Fibroblast of skin of scalp (primary cell): ENCODE data around the gene LAMC1.
"Not testable (repeated sequence)": the region's sequence is repeated elsewhere in the genome, so short reads cannot be mapped to it uniquely, and the experiment has no call there.

Experiments
- DNase-seq: peaks from one replicate; pipeline ENCODE4 v3.0.0-alpha.2; 2013

LAMC1 gene

GRCh38 chr1:183106746-183107145, 83.5 kb downstream of the LAMC1 start:
- no peak for DNase-seq

- no peak for DNase-seq
Observed at GRCh38 chr1:183110326-183110880, 87.2 kb downstream of the LAMC1 start.

- DNase-seq, result no peak
Observed at GRCh38 chr1:183114441-183114840, 91.2 kb downstream of the LAMC1 start.

DNA sequence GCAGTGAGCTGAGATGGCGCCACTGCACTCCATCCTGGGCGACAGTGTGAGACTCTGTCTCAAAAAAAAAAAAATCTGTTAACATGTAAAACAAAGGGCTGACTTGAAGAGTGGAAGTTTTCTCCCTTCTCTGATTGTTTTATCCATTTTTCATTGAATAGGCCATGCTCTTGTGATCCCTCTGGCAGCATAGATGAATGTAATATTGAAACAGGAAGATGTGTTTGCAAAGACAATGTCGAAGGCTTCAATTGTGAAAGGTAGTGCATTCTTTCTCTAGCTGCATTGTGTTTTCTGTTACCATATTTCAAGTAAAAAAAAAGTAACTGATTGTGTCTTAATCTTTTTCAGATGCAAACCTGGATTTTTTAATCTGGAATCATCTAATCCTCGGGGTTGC, 93.2 kb downstream of the LAMC1 start:
- DNase-seq, result no peak

- no peak for DNase-seq
Observed at GRCh38 chr1:183121609-183122008, 98.4 kb downstream of the LAMC1 start.

DNA sequence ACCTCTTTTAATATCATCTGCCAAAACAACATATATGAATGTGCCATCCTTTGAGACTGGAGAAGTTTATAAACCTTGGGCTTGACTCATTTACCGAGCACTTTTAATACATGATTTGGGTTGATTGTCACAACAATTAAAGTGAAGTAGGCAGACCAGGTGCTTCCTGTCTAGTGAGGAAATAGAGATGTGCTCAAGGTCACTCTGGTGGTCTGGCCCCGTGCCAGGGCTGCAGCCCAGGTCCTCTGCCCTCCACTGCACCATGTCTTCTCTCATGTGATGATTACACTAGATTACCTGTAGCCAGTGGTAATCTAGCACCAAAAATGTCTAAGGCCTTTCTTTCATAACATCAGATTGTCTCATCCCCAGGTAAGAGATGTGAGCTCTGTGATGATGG, 101.0 kb downstream of the LAMC1 start:
- DNase-seq, result no peak

- DNase-seq, result no peak
Observed at GRCh38 chr1:183125279-183125999, 102.2 kb downstream of the LAMC1 start.

- no peak for DNase-seq
Observed at GRCh38 chr1:183126000-183126366, 102.8 kb downstream of the LAMC1 start.

DNA sequence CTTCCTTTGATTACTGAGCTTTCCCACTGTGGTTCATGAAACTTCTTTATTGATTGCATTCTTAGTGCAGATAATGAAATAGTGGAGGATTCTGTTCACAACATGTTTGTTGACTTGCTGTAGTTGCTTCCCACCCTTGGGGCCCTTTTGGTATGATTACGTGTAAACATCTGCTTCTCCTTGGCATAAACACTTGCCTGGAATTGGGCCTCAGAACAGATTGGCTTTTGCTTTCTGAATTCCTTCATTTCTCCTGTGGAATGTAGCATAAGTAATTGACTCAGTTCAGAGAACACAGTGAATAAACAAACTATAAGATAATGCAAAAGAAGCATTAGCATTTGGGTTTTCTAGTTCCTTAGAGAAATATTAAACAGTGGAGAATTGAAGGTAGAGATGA, 103.3 kb downstream of the LAMC1 start:
- DNase-seq, result no peak

DNA sequence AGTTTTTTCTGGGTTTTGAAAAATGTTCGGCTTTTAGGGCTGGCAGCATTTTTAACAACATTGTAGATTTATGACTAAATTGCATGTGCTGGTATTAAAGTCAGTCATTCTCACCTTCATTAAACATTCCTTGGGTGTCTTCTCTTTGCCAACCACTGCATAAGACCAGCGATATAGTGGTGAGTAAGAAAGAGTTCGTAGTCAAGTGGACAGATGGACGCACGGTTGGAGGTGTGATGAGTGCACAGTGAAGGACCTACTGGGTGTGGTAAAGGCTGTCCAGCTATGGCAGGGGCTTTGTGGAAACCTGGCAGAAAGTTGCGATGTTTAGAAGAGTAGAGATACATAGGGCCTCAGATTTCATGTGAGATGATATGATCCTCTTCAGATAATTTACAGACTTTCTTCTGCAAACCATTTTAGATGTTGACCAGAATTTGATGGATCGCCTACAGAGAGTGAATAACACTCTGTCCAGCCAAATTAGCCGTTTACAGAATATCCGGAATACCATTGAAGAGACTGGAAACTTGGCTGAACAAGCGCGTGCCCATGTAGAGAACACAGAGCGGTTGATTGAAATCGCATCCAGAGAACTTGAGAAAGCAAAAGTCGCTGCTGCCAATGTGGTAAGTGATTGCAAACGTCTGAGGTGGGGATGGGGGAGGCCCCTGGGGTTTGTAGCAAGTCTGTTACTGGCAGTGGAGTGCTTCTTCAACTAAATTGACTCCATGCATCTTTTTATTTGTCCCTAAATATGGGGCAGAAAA, 106.9 kb downstream of the LAMC1 start:
- no peak for DNase-seq

GRCh38 chr1:183131166-183131565, 107.9 kb downstream of the LAMC1 start:
- DNase-seq, result no peak

DNA sequence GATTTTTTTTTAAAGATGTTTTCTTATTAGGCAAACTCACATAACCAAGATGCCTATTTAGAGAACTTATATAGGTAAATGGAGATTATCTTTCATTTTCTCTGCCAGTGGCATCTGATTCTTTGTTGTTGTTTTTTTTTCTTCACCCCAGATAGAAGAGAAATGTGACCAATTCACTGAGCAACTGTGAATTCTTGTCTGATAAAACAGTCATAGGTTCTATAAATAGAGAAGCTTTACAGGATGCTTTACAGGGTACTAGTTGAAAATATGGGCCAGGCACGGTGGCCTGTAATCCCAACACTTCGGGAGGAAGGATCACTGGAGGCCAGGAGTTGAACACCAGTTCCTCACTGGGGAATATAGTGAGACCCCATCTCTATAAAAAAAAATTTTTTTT, 112.1 kb downstream of the LAMC1 start:
- DNase-seq, result no peak

DNA sequence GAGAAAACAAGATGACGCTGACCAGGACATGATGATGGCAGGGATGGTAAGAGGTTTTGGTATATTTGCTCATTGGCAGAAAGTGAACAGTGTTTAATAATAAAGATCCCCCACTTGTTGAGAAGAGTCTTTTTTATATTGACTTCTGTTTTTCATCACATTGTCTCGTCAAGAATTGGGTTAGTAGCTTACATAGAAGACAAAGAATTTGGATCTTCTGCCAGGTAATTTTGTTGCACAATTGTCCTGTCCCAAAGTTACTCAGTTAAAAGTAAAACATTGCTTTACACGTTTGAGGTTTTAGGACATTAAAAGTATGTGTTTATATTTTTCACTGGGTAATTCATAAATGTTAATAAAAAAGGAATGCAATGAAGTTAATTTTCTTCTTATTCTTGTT, 114.6 kb downstream of the LAMC1 start:
- no peak for DNase-seq

DNA sequence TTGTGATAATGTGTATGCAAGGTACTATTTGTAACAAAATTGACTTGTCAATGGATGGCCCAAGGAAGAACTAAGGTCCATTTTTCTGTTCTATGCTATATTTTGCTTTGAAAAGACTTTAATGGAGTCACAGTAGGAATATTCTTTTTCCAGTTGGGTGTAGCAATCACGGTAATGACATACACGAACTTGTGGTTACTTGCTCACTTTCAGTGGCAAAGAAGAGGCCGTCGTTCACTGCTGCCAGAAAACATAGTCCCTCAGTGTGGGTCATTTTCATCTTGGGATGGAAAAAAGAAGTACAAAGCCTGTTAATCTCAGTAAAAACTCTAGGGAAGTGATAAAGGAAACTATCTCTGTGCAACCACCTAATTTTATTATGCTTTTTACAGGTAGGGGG, 115.1 kb downstream of the LAMC1 start:
- no peak for DNase-seq

DNA sequence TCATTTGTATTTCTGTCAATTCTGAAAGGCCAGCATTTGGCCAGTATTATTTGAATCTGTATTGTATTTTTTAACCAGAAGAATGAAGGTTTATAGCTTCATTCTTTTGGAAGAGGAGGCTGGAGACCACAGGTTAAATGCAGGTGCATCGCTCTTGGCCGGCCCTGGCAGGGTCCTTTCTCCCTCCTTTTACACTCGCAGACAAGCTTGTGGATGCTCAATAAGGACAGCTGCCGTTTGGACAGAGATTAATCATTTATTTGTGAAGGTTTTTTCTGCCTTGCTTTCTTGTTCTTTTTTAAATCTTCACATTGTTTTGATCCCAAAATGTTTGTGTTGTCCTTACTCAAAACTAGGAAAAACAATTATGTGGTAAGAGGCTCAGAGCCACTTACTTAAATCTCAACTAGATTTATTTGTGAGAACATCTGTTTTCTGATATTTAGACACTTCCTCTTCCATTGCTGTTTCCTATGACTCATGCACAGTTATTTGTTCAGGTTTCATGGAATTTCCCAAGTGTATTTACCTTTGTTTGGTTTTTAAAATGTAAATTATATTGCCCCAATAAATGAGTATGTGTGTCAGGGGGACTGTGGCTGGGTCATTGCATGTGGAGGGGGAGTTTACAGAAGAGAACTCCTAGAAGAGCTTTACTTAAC, 116.2 kb downstream of the LAMC1 start:
- DNase-seq, result no peak

DNA sequence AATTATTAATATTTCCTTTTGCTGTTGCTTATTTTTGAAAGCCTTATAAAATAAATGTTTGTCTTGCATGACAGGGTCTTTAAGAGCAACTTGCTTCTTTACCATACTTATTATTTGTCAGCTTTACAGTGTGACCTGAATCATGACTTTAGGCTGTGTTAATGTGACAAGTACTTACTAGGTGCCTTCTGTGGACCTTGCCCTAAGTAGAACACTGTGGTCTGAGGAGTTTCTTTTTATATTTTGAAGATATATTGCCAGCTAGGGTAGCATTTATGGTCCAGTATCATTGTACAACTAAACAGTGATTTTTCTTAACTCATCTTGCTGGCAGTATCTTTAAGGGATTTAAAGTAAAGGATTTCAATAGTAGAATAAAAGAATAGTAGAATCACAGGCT, 117.4 kb downstream of the LAMC1 start:
- DNase-seq, result no peak

DNA sequence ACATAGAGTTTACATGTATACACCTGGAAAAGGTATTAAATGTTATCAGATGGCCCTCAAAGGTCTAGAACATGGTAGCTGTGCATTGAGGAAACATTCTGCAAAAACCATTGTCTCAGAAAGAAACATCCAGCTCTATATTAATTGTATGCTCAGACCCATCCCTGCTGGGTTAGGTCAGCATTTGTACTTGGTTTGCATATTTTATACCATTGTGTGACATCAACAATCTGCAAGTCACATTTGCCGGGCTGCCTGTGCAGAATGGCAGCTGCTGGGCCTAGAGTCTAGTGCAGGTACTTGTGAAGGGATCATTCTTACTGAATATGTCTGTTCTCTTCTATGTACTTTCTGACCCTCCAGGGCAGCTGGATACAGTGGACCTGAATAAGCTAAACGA, 119.0 kb downstream of the LAMC1 start:
- DNase-seq, result no peak

GRCh38 chr1:183143576-183144315, 120.5 kb downstream of the LAMC1 start:
- DNase-seq, result no peak

GRCh38 chr1:183144752-183145151, 121.5 kb downstream of the LAMC1 start:
- no peak for DNase-seq

DNA sequence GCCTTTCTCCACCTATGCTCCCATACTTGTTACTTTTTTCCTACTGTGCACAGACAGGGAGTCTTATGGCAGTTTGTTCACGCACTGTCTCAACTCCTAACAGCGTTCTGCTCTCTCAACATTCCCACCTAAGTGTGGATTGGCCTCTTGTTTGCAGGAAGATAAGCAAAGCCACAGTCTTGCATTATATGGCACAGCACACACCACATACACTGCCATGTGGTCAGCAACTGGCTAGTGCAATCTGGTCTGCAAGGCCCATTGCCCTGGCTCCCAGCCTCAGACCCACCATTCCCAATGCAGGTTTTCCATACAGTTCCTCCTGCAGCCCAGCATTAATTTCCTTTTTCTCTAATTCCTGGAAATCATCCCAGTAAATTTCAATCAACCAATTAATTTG, 124.5 kb downstream of the LAMC1 start:
- DNase-seq, result no peak

DNA sequence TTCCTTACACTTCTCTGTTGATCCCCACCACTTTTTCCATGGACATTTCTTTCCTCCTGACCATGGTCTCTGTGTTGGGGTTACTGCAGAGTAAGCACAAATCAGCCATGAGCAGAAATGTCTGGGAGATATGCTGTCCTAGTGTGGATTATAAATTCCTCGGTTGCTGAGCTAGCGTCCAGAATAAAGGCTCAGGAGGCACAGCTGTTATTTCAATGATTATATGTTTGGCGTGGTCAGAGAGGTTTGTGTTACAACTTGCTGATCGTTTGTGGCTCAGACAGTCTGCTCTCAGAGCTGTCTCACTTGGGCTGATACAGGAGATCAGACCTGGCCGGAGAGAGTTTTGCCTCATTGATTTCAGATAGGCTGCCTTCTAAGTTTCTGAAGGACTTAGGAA, 125.4 kb downstream of the LAMC1 start:
- peak; percentile 21 for DNase-seq

GRCh38 chr1:183149273-183149672, 126.1 kb downstream of the LAMC1 start:
- no peak for DNase-seq

DNA sequence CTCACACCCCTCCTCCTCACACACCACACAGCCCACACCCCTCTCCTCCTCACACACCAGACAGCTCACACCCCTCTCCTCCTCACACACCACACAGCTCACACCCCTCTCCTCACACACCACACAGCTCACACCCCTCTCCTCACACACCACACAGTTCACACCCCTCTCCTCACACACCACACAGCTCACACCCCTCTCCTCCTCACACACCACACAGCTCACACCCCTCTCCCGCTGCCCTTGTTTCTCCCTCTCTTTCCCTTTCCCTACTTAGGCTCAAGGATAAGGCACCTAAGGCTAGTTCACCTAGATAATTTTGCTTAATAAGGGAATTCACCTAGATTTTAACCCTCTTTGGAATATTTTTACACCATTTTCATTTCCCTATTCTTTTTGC, 126.8 kb downstream of the LAMC1 start:
- not testable (repeated sequence) for DNase-seq
